ENCODE data around the gene SERPIND1.

SERPIND1 gene

GRCh38 chr22:20738394-20739089, 35.4 kb upstream of the SERPIND1 start:
- no peak for TF ChIP-seq CTCF (IDR thresholded peaks at IDR 0.05; ENCODE audit: borderline replicate concordance, insufficient read depth, low read depth, low read length)
- H3K4me3 ChIP-seq (ENCODE audit: low read depth, low read length): no peak overlapping the region

- no peak overlapping the region for H3K4me3 ChIP-seq (ENCODE audit: low read depth, low read length)
- no peak for TF ChIP-seq CTCF (IDR thresholded peaks at IDR 0.05; ENCODE audit: borderline replicate concordance, insufficient read depth, low read depth, low read length)
These were observed 33.5 kb upstream of the SERPIND1 start for GRCh38 chr22:20740222-20740951.

- TF ChIP-seq CTCF (IDR thresholded peaks at IDR 0.05; ENCODE audit: borderline replicate concordance, insufficient read depth, low read depth, low read length): no peak
- H3K4me3 ChIP-seq (ENCODE audit: low read depth, low read length): no peak overlapping the region
These were observed 32.8 kb upstream of the SERPIND1 start for GRCh38 chr22:20741008-20741633.

- peak; percentile 57; the same call in 1 of the 2 replicates for TF ChIP-seq CTCF (IDR thresholded peaks at IDR 0.05; ENCODE audit: borderline replicate concordance, insufficient read depth, low read depth, low read length)
- no peak overlapping the region for H3K4me3 ChIP-seq (ENCODE audit: low read depth, low read length)
These were observed 32.0 kb upstream of the SERPIND1 start for GRCh38 chr22:20741634-20742581.

GRCh38 chr22:20742764-20743163, 31.1 kb upstream of the SERPIND1 start:
- no peak for TF ChIP-seq CTCF (IDR thresholded peaks at IDR 0.05; ENCODE audit: borderline replicate concordance, insufficient read depth, low read depth, low read length)
- no peak overlapping the region for H3K4me3 ChIP-seq (ENCODE audit: low read depth, low read length)

GRCh38 chr22:20744456-20744855, 29.5 kb upstream of the SERPIND1 start:
- no peak for TF ChIP-seq CTCF (IDR thresholded peaks at IDR 0.05; ENCODE audit: borderline replicate concordance, insufficient read depth, low read depth, low read length)
- H3K4me3 ChIP-seq (ENCODE audit: low read depth, low read length): no peak overlapping the region
